ENCODE results near the gene ADAP1.

ADAP1 gene

GRCh38 chr7:997404-998395 lies 43.2 kb upstream of the ADAP1 start:
- H3K4me3 ChIP-seq (ENCODE audit: insufficient read length, low read depth) = no peak overlapping the region
- peak overlapping the region; percentile 36 for H3K9ac ChIP-seq (ENCODE audit: insufficient read length, low read depth)
- no peaks in the 10 kb centered on the region for H3K9me3 ChIP-seq (ENCODE audit: insufficient read depth, low read length)
- peaks cover 22% of the 10 kb centered on the region for H3K4me1 ChIP-seq (ENCODE audit: insufficient read depth, insufficient read length)
- DNase-seq (ENCODE audit: low read depth, low spot score) = no peak
- H3K36me3 ChIP-seq (ENCODE audit: insufficient read depth, insufficient read length, low read length) = peaks cover 27% of the 10 kb centered on the region
- H3K27me3 ChIP-seq (ENCODE audit: insufficient read depth, insufficient read length) = no peaks in the 10 kb centered on the region
- no peak for TF ChIP-seq YY1 (IDR thresholded peaks at IDR 0.05; ENCODE audit: insufficient read depth, insufficient read length)
- TF ChIP-seq ZNF274 (IDR thresholded peaks at IDR 0.05; ENCODE audit: low read depth, low read length) = no peak
- TF ChIP-seq SUZ12 (IDR thresholded peaks at IDR 0.05; ENCODE audit: extremely low read depth, insufficient read depth, insufficient read length) = no peak

GRCh38 chr7:996079-996872 lies 41.8 kb upstream of the ADAP1 start:
- Histone ChIP-seq H3K27me3 (ENCODE audit: insufficient read depth, insufficient read length) (no peaks in the 10 kb centered on the region), H3K4me3 (ENCODE audit: insufficient read length, low read depth) (no peak overlapping the region), H3K36me3 (ENCODE audit: insufficient read depth, insufficient read length, low read length) (peaks cover 27% of the 10 kb centered on the region), H3K9ac (ENCODE audit: insufficient read length, low read depth) (peak overlapping the region; percentile 36), H3K4me1 (ENCODE audit: insufficient read depth, insufficient read length) (peaks cover 26% of the 10 kb centered on the region), H3K9me3 (ENCODE audit: insufficient read depth, low read length) (no peaks in the 10 kb centered on the region)
- TF ChIP-seq ZNF274 (IDR thresholded peaks at IDR 0.05; ENCODE audit: low read depth, low read length) (no peak), SUZ12 (IDR thresholded peaks at IDR 0.05; ENCODE audit: extremely low read depth, insufficient read depth, insufficient read length) (no peak), YY1 (IDR thresholded peaks at IDR 0.05; ENCODE audit: insufficient read depth, insufficient read length) (no peak)
- no peak for DNase-seq (ENCODE audit: low read depth, low spot score)

- Histone ChIP-seq H3K4me1 (ENCODE audit: insufficient read depth, insufficient read length) (peaks cover 23% of the 10 kb centered on the region), H3K9ac (ENCODE audit: insufficient read length, low read depth) (peak overlapping the region; percentile 16), H3K4me3 (ENCODE audit: insufficient read length, low read depth) (no peak overlapping the region), H3K36me3 (ENCODE audit: insufficient read depth, insufficient read length, low read length) (peaks cover 27% of the 10 kb centered on the region), H3K9me3 (ENCODE audit: insufficient read depth, low read length) (no peaks in the 10 kb centered on the region), H3K27me3 (ENCODE audit: insufficient read depth, insufficient read length) (no peaks in the 10 kb centered on the region)
- DNase-seq (ENCODE audit: low read depth, low spot score) = no peak
- TF ChIP-seq SUZ12 (IDR thresholded peaks at IDR 0.05; ENCODE audit: extremely low read depth, insufficient read depth, insufficient read length) = no peak
- no peak for TF ChIP-seq ZNF274 (IDR thresholded peaks at IDR 0.05; ENCODE audit: low read depth, low read length)
- TF ChIP-seq YY1 (IDR thresholded peaks at IDR 0.05; ENCODE audit: insufficient read depth, insufficient read length) = no peak
These were observed 41.1 kb upstream of the ADAP1 start for GRCh38 chr7:995571-995970.

GRCh38 chr7:994592-995308 lies 40.3 kb upstream of the ADAP1 start:
- no peak for TF ChIP-seq SUZ12 (IDR thresholded peaks at IDR 0.05; ENCODE audit: extremely low read depth, insufficient read depth, insufficient read length)
- TF ChIP-seq ZNF274 (IDR thresholded peaks at IDR 0.05; ENCODE audit: low read depth, low read length) = no peak
- no peak for TF ChIP-seq YY1 (IDR thresholded peaks at IDR 0.05; ENCODE audit: insufficient read depth, insufficient read length)
- H3K27me3 ChIP-seq (ENCODE audit: insufficient read depth, insufficient read length) = no peaks in the 10 kb centered on the region
- H3K4me1 ChIP-seq (ENCODE audit: insufficient read depth, insufficient read length) = peaks cover 23% of the 10 kb centered on the region
- H3K4me3 ChIP-seq (ENCODE audit: insufficient read length, low read depth) = no peak overlapping the region
- peaks cover 27% of the 10 kb centered on the region for H3K36me3 ChIP-seq (ENCODE audit: insufficient read depth, insufficient read length, low read length)
- no peaks in the 10 kb centered on the region for H3K9me3 ChIP-seq (ENCODE audit: insufficient read depth, low read length)
- peak overlapping the region; percentile 22 for H3K9ac ChIP-seq (ENCODE audit: insufficient read length, low read depth)
- DNase-seq (ENCODE audit: low read depth, low spot score) = no peak

- Histone ChIP-seq H3K9me3 (ENCODE audit: insufficient read depth, low read length) (no peaks in the 10 kb centered on the region), H3K27me3 (ENCODE audit: insufficient read depth, insufficient read length) (no peaks in the 10 kb centered on the region), H3K4me1 (ENCODE audit: insufficient read depth, insufficient read length) (peaks cover 25% of the 10 kb centered on the region), H3K4me3 (ENCODE audit: insufficient read length, low read depth) (no peak overlapping the region), H3K9ac (ENCODE audit: insufficient read length, low read depth) (peak overlapping the region; percentile 36), H3K36me3 (ENCODE audit: insufficient read depth, insufficient read length, low read length) (peaks cover 27% of the 10 kb centered on the region)
- TF ChIP-seq YY1 (IDR thresholded peaks at IDR 0.05; ENCODE audit: insufficient read depth, insufficient read length) (no peak), ZNF274 (IDR thresholded peaks at IDR 0.05; ENCODE audit: low read depth, low read length) (no peak), SUZ12 (IDR thresholded peaks at IDR 0.05; ENCODE audit: extremely low read depth, insufficient read depth, insufficient read length) (no peak)
- DNase-seq (ENCODE audit: low read depth, low spot score) = peak; percentile 98
These were observed 38.5 kb upstream of the ADAP1 start for GRCh38 chr7:992709-993607.

Data from NT2/D1 (cell line).